Hippocampal formation (tissue), 2 donors: ENCODE results near the gene EMP3.
A peak's percentile ranks its signal among the peaks of the same experiment; 100 is the strongest.
"Not testable (repeated sequence)": the region's sequence is repeated elsewhere in the genome, so short reads cannot be mapped to it uniquely, and the experiment has no call there.

Source experiments
- DNase-seq, 2 donors: peaks; one replicate each; lab custom pipeline; 2025; lab: John Stamatoyannopoulos, UW

Gene EMP3

GRCh38 chr19:48348045-48348444 is 22.7 kb downstream of the EMP3 start:
- no peak for DNase-seq

- DNase-seq = no peak
Observed at GRCh38 chr19:48348737-48349136, 23.4 kb downstream of the EMP3 start.

- DNase-seq = no peak
Observed at GRCh38 chr19:48350856-48351255, 25.5 kb downstream of the EMP3 start.

GRCh38 chr19:48351341-48351752 is 26.0 kb downstream of the EMP3 start:
- DNase-seq = peak in 1 of 2 donors; percentile 29

- no peak for DNase-seq
Observed at GRCh38 chr19:48353677-48354076, 28.3 kb downstream of the EMP3 start.

- no peak for DNase-seq
Observed at GRCh38 chr19:48354332-48354992, 29.1 kb downstream of the EMP3 start.

- no peak for DNase-seq
Observed at GRCh38 chr19:48355365-48355954, 30.1 kb downstream of the EMP3 start.

GRCh38 chr19:48359123-48359522 is 33.8 kb downstream of the EMP3 start:
- DNase-seq = no peak

- no peak for DNase-seq
Observed at GRCh38 chr19:48361912-48362311, 36.6 kb downstream of the EMP3 start.

- DNase-seq = peak; percentile 95
Observed at GRCh38 chr19:48362716-48363499, 37.6 kb downstream of the EMP3 start.

- peak in 1 of 2 donors; percentile 55 for DNase-seq
Observed at GRCh38 chr19:48363500-48363809, 38.1 kb downstream of the EMP3 start.

GRCh38 chr19:48363810-48364597 is 38.7 kb downstream of the EMP3 start, which contains the start of the genes SYNGR4 and TMEM143:
Gene SYNGR4 (plus strand): TSS chr19:48364367. CDS start chr19:48365843, 1,476 bp downstream.
Gene TMEM143 (minus strand): TSS chr19:48363940. CDS start chr19:48363920, 20 bp downstream.
- peak; percentile 99 for DNase-seq

GRCh38 chr19:48364598-48365348 is 39.4 kb downstream of the EMP3 start:
- DNase-seq = no peak

GRCh38 chr19:48365602-48366001 is 40.2 kb downstream of the EMP3 start:
- DNase-seq = no peak

GRCh38 chr19:48367855-48368254 is 42.5 kb downstream of the EMP3 start:
- DNase-seq = no peak

- DNase-seq = no peak
Observed at GRCh38 chr19:48368936-48369335, 43.6 kb downstream of the EMP3 start.

GRCh38 chr19:48370955-48371354 is 45.6 kb downstream of the EMP3 start:
- no peak for DNase-seq

GRCh38 chr19:48371367-48371766 is 46.0 kb downstream of the EMP3 start:
- no peak for DNase-seq

- not testable (repeated sequence) for DNase-seq
Observed at GRCh38 chr19:48371771-48372170, 46.4 kb downstream of the EMP3 start.

- DNase-seq = no peak
Observed at GRCh38 chr19:48372904-48373303, 47.6 kb downstream of the EMP3 start.

GRCh38 chr19:48373567-48373966 is 48.2 kb downstream of the EMP3 start:
- DNase-seq = no peak
